Stimulated activated CD4-positive, alpha-beta T cell treated with anti-CD3 and anti-CD28 coated beads, Interleukin-12 subunit alpha, Interleukin-12 subunit beta, amount 100 ng/mL, for 24 hours (primary cell): ENCODE measurements around the gene GPN3.
"Not testable (repeated sequence)": the region's sequence is repeated elsewhere in the genome, so short reads cannot be mapped to it uniquely, and the experiment has no call there.

ENCODE experiments used
- DNase-seq, 2 experiments: peaks; one replicate each; pipeline ENCODE4 v3.0.0-alpha.2; 2020; ENCODE audit warnings: low read depth in 2 of 2

GPN3 gene

DNA sequence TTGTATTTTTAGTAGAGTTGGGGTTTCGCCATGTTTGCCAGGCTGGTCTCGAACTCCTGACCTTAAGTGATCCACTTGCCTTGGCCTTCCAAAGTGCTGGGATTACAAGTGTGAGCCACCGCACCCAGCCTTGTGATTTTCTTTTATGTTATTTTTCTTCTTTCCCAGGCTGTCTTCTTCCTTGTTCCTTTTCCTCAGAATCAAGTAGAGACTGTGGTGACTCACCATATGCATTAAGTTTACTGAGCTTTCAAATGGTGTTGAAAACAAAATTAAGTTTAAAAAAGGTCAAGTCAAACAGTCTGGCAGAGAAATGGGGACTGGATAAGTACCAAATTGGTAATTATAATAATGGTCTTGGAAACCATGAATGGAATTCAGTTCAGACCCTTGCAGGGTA is 23.6 kb downstream of the GPN3 start:
- no peak for DNase-seq

DNA sequence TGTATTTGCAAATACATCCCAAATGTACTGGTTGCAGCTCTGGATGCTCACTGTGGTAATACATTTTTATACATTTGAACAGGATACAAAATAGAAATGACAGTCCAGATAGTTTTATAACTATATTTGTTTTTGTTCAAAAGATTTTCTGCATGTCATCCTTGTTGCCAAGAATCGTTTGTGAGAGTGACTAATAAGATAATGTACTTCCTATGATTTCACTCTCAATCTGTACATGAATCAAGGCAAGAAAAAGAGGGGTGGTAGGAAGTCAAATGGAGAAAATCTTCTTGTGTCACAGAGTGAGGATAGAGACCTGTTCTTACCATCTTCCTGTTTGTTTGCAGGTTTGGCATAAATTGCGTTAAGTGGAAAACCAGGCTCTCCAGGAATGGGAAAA is 31.8 kb downstream of the GPN3 start:
- DNase-seq = no peak

DNA sequence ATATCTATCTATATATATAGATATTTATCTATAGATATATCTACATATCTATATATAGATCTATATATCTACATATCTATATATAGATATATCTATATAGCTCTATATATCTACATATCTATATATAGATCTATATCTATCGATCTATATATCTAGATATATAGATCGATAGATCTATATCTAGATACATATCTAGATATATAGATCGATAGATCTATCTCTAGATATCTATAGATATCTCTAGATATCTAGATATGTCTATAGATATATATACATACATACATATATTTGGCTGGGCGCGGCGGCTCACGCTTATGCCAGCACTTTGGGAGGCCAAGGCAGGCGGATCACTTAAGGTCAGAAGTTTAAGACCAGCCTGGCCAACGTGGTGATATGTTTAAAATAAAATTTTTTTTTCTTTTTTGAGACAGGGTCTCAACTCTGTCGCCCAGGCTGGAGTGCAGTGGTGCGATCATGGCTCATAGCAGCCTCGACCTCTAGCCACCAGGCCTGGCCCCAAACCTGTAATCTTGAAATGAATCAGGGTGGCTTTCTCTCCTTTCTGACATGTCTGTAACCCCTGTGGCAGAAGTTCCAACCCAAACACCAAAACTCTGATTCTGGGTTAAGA is 36.0 kb downstream of the GPN3 start:
- no peak for DNase-seq

DNA sequence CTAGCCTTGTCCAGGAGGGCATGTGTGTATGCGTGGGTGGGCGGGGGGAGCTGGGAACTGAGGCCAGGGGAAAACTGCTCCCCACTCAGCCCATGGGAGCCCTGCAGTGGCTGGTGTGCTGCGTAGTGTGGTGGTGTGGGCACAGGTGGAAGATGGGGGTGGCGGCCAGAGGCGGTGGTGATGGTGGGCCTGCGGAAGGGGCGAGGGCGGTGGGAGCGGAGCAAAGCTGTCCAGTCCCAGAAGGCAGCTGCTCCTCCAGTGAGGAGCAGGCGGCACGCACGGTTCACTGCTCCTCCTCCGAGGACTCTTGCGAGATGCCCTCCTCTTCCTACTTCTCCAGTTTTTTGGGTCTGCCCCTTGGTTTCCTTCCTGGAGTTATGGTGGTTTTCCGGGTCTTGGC is 38.4 kb downstream of the GPN3 start:
- not testable (repeated sequence) for DNase-seq

DNA sequence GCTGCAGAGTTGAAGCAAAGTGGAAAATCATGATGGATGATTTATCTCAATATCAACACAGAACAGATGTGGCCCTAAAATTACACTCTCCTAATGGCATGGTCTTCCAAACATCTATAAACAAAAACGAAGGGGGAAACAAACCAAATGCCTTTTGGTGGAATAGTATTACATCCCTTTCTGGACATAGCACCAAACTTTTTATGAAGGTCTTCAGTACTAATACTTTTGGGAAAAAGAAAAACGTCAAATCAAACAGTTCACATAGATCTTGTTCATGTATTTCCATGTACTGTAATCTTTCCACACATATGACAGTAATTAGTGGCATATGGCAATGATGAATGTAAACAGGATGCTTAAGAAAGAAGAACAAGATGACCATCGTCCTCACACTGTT is 41.7 kb downstream of the GPN3 start:
- no peak for DNase-seq

DNA sequence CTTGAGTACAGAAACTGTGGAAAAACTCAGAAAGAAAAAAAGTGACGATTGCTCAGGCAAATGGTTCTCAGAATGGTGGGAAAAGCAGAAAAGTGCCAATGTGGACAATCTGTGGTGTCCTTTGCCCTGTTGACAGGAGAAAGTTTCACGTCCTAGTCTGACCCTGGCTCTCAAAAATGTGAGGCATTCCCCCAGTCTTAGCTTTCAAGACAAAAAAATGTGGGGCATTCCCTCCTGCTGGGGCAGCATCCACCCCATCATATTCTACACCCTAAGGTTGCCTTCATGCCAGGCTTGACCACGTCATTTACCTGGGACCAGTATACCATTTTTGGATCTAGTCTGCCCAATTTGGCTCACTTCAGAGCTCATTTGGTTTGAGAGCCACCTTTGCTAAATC is 43.8 kb downstream of the GPN3 start:
- DNase-seq = no peak

DNA sequence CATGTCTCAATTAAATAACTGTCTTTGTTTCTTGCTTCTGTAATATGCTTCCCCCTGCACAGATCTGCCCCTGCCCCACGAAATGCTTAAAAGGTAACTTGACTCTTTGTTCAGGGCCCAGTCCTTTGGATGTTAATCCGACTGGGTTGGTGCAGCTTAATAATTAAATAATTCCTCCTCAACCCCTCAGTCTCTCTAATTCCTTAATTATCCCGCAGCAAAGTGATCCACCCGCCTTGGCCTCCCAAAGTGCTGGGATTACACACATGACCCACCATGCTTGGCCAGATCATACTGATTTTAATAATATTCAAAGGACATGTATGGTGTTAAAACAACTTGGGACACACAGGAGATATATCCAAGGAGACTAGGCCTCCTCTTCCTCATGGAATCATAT is 46.4 kb downstream of the GPN3 start:
- DNase-seq = no peak

DNA sequence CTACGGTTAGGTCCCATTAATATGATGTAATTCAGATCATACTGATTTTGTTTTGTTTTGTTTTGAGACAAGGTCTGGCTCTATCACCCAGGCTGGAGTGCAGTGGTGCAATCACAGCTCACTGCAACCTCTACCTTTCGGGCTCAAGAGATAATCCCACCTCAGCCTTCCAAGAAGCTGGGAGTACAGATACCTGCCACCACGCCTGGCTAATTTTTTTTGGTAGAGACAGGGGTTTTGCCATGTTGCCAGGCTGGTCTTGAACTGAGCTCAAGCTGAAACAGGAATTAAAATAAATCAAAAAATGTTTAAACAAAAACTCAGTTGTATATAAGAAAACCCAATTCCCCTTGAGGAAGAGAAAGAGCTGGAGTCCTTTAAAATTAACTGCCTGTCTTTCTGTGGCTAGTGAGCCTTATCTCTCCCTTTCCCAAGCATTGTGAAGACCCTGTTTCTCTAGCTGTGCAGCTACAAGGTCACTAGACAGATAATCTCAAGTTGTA is 46.8 kb downstream of the GPN3 start:
- no peak for DNase-seq

DNA sequence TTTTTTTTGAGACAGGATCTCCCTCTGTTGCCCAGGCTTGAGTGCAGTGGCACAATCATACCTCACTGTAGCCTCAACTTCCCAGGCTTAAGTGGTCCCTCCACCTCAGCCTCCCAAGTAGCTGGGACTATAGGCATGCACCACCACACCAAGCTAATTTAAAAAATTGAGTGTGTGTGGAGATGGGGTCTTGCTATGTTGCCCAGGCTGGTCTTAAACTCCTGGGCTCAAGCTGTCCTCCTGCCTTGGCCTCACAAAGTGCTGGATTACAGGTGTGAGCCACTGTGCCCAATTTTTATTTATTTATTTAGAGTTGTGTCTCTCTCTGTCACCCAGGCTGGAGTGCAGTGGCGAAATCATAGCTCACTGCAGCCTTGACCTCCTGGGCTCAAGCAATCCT is 47.4 kb downstream of the GPN3 start:
- DNase-seq = not testable (repeated sequence)

DNA sequence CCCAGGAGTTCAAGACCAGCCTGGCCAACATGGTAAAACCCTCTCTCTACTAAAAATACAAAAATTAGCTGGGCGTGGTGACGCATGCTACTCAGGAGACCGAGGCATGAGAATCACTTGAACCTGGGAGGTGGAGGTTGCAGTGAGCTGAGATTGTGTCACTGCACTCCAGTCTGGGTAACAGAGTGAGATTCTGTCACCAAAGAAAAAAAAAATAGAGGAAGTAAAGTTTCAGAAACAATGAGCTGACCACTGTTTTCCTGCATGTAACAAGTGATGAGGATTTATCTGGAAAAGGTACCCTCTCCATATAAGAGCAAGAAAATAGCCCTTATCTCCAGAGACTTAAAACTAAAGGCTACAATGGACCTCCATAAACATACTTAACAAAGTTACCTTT is 50.9 kb downstream of the GPN3 start:
- DNase-seq = not testable (repeated sequence)

DNA sequence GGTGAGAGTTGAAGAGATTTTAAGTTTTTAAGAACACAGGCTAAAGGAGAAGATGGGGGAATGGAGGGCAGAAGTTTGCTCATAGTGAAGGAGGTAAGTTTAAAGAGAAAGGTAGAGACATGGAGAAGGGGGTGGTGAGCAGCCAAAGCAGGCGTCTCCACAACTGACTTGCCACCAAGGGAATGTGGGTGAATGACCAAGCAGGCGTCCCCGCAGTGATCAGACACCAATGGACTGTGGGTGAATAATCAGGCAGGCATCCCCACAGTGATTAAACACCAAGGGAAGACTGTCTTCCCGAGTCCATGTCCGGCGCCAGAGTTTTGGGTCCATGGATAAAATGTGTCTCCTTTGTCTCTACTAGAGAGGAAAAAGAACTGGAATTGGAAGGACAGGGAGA is 58.0 kb downstream of the GPN3 start:
- DNase-seq = not testable (repeated sequence)

DNA sequence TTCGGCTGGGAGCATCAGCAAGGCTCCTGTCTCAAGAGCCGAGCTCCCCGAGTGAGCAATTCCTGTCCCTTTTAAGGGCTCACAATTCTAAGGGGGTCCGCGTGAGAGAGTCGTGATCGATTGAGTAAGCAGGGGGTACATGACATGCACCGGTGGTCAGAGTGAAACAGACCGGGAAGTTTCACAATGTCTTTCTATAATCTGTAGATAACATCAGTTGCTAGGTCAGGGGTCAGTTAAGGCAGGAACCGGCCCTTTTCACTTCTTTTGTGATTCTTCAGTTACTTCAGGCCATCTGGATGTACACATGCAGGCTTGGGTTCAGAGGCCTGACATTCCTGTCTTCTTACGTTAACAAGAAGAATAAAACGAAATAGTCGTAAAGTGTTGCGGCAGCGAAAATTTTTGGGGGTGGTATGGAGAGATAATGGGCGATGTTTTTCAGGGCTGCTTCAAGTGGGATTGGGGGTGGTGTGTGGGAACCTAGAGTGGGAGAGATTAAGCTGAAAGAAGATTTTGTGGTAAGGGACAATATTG is 62.9 kb downstream of the GPN3 start:
- not testable (repeated sequence) for DNase-seq

DNA sequence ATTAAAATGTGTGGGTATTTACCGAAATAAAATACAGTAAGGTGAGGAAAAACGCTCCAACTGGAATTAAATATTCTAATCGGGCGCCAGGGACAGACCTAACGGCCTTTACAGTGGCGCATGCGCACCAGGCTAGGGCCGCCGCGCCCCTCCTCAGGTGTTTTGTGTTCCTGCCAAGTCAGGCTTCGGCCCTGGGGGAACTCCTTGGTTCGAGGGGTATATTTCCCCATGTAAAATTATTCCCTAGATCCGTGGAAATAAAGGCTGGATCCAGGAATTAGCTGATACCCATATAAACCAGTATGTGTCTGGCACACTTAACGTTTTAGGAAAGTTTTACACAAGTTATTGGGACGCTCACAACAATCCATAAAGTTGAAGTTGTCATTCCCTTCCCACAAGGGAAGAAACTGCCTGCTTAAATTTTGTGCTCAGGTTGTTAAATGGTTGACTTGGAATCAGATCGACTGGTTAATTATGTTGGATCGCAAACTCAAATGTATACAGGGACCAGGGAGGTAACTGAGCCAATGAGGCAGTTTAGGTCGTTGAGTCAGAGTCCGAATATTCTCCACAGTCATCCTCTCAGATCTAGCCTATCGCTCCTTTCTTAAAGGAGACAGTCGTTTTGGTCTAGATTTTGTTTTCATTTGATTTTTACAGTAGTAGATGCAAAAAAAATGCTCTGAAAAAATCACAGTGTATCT is 63.9 kb downstream of the GPN3 start:
- DNase-seq = peak; percentile 49 to 72

DNA sequence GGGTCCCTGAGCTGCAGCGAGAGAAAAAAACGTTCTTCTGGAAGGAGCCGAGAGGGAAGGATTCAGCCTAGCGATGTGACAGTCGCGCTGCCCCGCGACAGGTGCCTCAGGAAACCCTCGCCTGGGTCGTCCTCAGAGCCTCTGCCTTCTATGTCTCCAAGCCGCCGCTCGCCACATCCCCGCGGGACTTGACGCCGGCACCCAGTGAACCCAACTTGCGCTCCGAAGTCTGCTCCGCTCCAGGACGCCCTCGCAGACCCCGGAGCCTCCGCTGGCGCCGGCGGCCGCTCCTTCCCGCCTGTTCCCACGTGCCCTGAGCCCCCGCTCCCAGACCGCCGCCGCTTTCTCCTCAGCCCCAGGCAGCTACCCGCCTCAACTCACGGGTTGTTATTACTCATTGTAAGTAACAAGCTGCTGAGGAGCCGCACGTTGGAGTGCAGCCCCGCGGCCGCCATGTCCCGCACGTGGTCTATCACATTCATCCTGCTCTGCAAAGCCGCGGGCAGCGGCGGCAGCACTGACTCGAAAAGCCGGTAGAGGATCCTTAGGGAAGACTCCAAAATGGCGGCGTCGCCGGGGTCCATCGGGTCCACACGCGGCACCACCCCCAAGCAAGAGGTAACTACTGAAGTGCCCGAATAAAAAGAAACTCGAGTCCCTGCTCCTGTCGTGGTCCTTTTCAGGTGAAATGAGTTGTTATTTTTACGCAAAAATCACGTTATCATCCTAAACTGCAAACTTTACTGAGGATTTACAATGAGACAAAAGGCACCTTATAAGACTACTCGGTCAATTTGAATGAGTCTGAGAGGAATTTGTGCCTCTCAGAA is 64.7 kb downstream of the GPN3 start, which contains the start of gene ANAPC7:
ANAPC7 (minus strand) TSS at position 563 of the 830 bp plus-strand sequence; CDS start at position 482, 81 bp downstream.
- peak; percentile 76 to 84 for DNase-seq
